Measurements from ENCODE around the gene CDC14B.
"Not testable (repeated sequence)": the region's sequence is repeated elsewhere in the genome, so short reads cannot be mapped to it uniquely, and the experiment has no call there.

Gene CDC14B

GRCh38 chr9:96619491-96620180 is at the start of gene CDC14B:
TSS of gene CDC14B (minus strand) at chr9:96619843. CDS start at chr9:96619378, 465 bp downstream.
- 0 out of 2 replicates have a peak, but pooled peaks have one; percentile 3 for TF ChIP-seq CTCF (IDR thresholded peaks at IDR 0.05; ENCODE audit: borderline replicate concordance, insufficient read depth, low read depth, low read length)
- peak within 1 kb of the TSS; percentile 19 for H3K4me3 ChIP-seq (ENCODE audit: low read depth, low read length)

DNA sequence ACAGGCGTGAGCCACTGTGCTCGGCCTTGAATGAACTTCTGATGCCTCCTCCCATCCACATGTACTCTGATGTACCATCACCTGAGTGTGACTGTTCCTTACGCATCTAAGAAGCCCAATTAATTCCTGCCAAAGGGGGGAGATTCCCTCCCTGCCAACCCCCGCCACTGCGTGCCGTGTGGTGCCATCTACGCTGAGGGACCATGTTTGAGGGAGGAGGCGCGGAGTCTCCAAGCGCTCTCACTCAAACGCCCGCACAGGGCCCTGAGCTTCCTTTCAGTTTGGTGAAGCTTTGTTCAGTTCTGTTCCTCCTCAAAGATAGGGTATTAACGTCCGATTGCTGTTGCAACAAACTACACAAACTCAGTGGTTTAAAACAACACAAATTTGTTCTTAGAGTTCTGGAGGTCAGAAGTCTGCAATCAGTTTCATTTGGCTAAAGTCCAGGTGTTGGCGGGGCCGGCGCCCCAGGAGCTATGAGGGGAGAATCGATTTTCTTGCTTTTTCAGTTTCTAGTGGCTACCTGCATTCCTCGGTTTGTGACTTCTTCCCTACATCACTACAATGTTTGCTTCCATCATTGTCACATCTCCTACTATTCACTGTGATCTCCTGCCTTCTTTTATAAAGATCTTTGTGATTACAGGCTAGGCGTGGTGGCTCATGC is 49.4 kb upstream of the CDC14B start:
- no peak overlapping the region for H3K4me3 ChIP-seq (ENCODE audit: low read depth, low read length)
- TF ChIP-seq CTCF (IDR thresholded peaks at IDR 0.05; ENCODE audit: borderline replicate concordance, insufficient read depth, low read depth, low read length): no peak

DNA sequence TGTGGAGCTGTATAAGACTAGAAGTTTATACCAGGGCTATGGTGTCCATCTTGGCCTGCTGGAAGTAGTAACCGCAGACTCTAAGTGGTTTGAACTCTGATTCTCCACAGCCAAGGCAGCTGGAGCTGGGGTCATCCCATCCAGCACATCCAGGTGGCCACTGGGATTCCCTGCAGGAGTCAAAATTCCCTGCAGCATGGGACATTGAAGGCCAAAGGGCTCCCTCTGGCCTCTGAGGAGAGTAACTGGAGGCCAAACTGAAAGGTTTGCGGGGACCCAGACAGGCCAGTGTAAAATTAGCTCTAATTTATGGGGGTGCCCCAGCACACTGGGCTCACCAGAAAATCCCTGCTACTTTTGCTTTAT is 47.7 kb upstream of the CDC14B start:
- H3K4me3 ChIP-seq (ENCODE audit: low read depth, low read length): no peak overlapping the region
- TF ChIP-seq CTCF (IDR thresholded peaks at IDR 0.05; ENCODE audit: borderline replicate concordance, insufficient read depth, low read depth, low read length): no peak

- TF ChIP-seq CTCF (IDR thresholded peaks at IDR 0.05; ENCODE audit: borderline replicate concordance, insufficient read depth, low read depth, low read length): peak; percentile 52; the same call in 1 of the 2 replicates
- not testable (repeated sequence) for H3K4me3 ChIP-seq (ENCODE audit: low read depth, low read length)
These were observed 47.2 kb upstream of the CDC14B start for GRCh38 chr9:96666653-96667362.

GRCh38 chr9:96665789-96666188 is 46.1 kb upstream of the CDC14B start:
- no peak overlapping the region for H3K4me3 ChIP-seq (ENCODE audit: low read depth, low read length)
- no peak for TF ChIP-seq CTCF (IDR thresholded peaks at IDR 0.05; ENCODE audit: borderline replicate concordance, insufficient read depth, low read depth, low read length)

DNA sequence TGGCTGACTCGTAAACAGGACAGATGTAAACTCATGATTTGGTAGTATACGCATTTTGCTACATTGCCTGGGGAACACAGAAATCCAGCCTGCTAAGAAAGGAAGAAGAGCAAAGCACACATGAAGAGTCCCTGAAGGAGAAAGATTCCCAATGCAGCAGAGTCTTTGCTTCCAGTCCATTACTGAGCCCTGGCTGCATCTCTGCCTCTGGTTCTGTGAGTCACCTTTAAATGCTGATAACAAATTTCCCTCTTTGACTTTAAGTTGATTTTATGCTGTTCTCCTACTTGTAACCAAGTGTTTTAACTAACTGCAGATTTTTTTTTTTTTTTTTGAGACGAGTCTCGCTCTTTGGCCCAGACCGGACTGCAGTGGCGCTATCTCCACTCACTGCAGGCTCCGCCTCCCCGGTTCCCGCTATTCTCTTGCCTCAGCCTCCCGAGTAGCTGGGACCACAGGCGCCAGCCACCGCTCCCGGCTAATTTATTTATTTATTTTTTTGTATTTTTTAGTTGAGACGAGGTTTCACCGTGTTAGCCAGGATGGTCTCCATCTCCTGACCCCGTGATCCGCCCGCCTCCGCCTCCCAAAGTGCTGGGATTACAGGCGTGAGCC is 44.0 kb upstream of the CDC14B start:
- TF ChIP-seq CTCF (IDR thresholded peaks at IDR 0.05; ENCODE audit: borderline replicate concordance, insufficient read depth, low read depth, low read length): no peak
- no peak overlapping the region for H3K4me3 ChIP-seq (ENCODE audit: low read depth, low read length)
